Tibial nerve (tissue), 4 donors: ENCODE results near the gene JAZF1.

ENCODE experiments used
- CTCF ChIP-seq, 5 experiments: fragments of 200-600 bp in 3 of 5; fragments of 450-650 bp in 2 of 5; sonication (generic) in 3 of 5; IDR thresholded peaks; one replicate each; pipeline ENCODE4 v1.5.1; 2016 to 2019; ENCODE audit warnings: antibody characterized with exemption in 5 of 5, mild to moderate bottlenecking in 3 of 5, moderate library complexity in 2 of 5
- EP300 ChIP-seq, 2 donors: sonication (generic); formaldehyde crosslinking; IDR thresholded peaks; one replicate each; pipeline ENCODE4 v1.6.1; 2017; ENCODE audit warnings: antibody characterized with exemption in 2 of 2, mild to moderate bottlenecking in 1 of 2

- TF ChIP-seq CTCF (IDR thresholded peaks at IDR 0.05): no peak
- TF ChIP-seq EP300 (IDR thresholded peaks at IDR 0.05): no peak
These were observed 227.2 kb downstream of the JAZF1 start for GRCh38 chr7:27953361-27953760.
